Nucleus accumbens (tissue), 56 donors: ENCODE results near the gene CCIN.

Experiments used
- DNase-seq, 56 donors: peaks; one replicate each; lab custom pipeline; 2025; lab: John Stamatoyannopoulos, UW

CCIN gene

DNA sequence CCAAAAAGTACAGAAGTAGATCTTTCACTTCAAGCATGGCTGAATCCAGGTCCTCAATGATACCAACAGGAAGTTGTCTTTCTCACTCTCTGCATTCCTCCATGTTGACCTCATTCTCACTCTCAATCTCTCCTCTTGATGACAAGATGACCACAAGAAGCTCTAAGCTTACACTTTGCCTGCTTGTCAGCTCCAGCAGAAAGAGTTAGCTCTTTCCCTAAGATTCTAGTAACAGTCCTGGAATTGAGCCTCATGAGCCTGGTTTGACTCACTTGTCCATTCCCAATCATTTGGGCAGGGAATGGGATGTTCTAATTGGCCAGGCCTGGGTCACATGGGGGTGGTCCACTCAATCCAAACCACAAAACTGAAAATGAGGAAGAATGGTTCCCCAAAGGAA, 18.2 kb downstream of the CCIN start:
- no peak for DNase-seq

DNA sequence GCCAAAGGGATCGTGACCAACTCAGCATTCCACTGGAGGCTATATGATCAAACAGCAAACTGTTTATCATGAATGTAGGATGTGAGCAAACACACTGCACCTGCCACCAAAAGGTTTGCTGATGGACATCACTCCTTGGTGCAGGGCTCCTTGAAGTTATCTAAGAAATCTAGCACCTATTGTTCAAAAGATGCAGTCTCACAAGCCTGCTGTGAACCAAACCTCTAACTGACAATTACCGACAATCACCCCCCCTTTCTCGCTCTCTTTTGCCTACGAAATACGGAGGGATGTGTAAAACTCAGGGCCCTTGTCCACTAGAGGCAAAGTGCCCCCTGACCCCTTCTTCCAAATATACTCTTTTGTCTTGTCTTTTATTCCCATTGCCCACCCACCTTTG, 19.0 kb downstream of the CCIN start:
- DNase-seq = no peak

DNA sequence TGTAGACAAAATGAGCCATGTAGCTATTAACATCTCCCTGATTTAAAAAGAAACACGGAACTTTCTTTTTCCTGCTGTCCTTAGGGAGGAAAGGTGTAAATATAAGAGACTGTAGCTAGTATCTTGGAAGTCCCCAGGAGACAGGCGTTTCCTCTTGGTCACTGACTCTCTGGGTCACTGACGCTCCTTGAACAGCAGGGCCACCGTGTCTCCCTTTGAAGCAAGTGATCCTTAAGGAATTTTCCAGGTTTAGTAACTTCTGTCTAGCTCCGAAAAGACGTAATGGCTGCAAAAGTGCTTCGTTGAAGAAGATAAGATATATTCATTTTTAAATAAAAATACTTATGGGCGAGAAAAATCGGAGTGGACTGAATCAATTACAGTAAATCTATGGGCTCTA, 20.8 kb downstream of the CCIN start:
- no peak for DNase-seq

DNA sequence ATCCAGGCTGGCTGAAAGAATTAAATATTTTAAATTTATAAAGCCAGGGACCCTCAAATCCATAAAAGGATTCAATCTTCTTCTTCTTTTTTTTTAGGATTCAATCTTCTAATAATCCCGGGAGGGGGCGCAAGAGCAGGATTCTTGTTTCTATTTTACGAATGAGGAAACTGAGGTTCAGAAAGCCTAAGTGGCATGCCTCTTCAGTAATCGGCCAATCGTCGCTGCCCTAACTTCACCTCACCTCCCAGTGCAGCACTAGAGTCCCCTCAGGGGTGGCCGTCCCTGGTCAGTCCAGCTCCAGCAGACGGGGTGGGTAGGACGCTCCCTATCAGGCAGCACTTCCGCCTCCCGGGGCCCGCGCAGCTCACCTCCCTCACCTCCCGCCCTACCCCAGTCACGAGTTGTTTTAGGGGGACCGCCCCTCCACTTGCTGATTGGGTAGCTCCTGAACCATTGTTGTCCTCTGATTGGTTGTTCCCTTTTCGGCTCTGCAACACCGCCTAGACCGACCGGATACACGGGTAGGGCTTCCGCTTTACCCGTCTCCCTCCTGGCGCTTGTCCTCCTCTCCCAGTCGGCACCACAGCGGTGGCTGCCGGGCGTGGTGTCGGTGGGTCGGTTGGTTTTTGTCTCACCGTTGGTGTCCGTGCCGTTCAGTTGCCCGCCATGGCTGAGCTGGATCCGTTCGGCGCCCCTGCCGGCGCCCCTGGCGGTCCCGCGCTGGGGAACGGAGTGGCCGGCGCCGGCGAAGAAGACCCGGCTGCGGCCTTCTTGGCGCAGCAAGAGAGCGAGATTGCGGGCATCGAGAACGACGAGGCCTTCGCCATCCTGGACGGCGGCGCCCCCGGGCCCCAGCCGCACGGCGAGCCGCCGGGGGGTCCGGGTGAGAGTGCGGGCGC, 21.5 kb downstream of the CCIN start, which contains the start of gene CLTA:
Gene CLTA (plus strand): TSS at position 534 of the 902 bp plus-strand sequence. CDS start 136 bp downstream, at position 670.
- peak; percentile 79 to 99 (median 98) for DNase-seq

DNA sequence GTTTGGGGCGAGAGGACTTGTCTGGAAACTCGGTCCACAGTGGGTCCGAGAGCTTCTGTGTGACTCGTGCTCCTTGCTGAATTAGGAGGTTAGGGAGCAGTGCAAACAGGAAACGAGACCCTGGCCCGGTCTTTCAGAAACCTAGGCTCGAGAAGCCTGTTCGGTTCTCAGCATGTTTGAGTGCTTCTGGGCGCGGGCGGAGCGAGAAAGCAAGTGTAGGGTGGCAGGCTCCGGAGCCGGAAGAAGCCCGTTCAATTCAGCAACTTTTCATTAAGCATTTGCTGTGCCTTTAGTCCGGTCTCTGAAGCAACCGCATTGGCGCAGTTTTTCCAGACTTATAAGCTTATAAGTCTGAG, 22.1 kb downstream of the CCIN start:
- DNase-seq = peak in 11 of 56 donors; percentile 15 to 60 (median 48)

DNA sequence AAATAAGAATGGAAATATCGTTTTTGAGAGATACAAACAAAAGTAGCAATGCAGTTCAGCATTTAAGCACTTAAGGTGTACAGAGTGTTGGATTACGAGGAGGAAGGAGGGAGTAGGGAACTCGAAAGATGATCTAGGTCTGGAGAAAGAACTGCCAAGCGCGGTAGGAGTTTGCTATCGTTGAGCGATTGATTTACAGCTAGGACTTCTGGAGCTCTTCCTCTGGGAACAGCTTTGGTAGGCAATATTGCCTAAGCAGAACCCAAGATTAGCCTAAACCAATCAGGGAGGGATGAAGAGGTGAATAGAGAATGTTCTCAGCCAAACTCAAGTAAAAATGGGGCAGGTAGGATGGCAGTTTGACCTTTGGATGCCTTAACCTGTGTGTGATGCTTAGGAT, 22.5 kb downstream of the CCIN start:
- no peak for DNase-seq

DNA sequence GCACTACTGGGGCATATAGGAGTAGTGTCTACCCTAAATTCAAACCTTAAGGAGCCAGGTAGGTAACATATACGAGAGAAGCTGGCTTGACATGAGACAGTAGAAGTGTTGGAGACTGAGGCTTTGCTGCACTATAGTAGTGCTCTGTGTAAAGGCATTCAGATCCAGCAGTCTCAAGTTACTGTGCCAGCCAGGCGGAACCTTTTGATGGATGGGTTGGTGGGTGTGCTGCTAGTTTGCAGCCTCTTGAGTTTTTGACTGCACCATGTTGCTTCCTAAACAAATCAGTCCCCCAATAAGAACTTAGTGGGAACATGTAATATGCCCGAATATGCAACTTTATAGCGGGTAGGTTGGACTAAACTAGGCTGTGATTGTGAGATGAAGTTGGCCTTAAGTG, 23.0 kb downstream of the CCIN start:
- DNase-seq = no peak

DNA sequence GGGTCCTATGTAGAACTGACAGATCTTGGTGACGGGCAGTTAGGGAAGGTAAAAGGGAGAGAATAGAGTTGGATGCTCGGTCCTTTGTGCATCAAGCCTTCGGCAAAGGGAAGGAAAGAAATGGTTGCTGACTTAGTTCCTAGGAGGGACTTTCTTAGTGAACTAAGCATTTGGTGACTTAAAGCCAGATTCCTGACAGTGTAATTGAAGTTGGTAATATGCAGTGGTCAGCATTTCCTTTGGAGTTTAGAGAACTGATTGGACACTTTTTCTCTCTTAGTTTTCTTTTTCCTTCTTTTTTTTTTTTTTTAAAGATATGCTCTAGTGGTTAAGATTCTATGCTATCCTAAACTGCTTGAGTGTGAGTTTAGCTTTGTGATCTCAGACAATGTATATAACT, 23.8 kb downstream of the CCIN start:
- DNase-seq = no peak

DNA sequence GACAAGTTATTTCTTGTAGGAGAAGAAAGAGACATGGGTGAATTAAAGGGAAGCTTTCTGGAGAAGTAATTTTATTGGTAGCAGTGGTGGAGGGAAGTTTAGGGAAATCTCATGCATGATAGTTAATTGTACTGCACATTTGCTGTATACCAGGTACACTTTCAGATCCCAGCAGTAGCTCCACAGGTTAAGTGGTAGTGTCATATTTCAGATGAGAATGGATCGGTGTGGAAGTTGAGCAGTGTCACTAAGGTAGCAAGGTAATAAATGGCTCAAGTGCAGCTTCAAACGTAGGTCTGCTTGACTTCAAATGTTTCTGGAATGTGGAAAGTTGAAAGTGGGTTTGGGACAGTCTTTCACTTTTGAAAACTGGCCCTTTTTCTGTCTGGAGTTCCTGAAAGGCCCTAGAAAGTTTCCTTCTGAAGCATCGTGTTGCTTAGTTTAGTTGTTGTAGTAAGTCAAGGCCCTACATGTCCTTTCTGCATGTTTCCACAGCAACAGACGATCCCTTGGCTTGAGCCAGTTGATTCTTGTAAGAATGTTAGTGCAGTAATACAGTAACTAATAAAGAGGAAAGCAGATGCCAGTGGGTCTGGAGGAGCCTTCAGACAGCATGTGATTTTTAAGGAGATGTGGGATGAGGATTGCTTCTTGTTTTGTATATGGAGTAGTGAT, 25.3 kb downstream of the CCIN start:
- no peak for DNase-seq

DNA sequence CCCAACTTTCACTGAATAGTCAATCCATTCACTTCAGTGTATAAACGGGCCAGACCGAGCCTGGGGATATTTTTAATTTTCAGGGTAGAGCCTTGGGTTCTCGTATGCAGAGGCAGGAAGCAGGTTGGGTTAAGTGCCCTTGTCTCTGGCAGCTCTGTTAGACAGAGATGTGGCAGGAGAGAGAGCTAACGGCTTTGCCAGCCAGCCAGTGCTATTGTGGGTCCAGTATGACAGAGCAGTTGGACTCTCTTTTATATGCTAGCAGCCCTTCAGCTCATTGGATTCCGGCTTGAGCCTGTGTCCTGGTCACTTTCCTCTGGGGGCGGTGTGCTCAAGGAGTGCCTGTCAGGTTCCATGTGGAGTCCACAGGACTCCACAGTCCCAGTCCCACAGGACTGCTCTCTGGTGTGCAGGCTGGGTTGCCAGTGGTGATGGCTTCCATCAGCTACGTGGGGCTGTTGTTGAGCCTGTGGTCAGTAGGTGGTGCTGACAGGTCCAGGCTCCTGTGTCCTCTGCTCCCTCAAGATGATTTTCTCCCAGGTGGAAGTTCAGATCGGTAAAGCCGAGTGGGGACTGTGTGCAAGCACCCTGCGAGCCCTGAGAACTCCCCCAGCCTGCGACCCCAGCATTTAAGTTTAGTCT, 35.8 kb downstream of the CCIN start:
- peak in 4 of 56 donors; percentile 6 to 21 (median 12) for DNase-seq

DNA sequence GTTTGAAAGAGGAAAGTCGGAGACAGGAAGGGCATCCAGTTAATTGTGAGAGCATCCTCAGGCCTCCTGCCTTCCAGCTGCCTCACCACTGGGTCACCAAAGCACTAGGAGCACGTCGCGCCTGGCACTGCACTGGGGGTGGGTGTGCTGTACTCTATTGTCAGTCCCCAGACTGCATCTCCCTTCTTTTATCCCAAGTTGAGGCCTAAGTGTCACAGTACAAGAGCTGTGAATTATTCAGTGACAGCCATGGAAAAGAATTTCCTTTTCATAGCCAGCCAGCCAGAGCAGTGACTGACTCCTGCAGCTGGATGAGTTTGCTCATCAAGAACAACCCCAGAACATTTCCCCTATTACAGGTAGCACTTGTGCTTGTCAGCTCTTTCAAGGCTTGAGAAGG, 37.8 kb downstream of the CCIN start:
- DNase-seq = peak in 44 of 56 donors; percentile 10 to 75 (median 44)

DNA sequence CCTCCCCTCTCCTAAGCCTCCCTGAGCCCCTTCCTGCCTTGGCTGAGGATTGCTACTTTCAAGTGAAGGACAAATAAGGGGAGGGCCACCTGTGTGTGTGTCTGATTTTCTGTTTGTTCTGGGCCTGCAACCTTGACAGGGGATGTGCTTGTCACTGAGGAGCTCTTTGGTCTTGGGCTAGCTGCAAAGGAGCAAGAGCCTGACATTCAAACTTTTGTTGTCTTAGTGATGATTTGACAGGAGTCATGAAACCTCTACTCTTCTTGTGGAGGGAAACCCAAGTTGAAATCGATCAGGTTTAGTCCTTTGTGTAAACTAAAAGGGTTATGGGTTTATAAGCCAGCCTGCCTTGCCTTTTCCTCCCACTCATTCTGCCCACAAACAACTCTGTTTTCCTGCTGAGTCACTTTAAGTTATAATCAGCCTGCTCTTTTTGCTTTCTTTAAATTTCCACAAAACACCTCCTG, 38.4 kb downstream of the CCIN start:
- no peak for DNase-seq

DNA sequence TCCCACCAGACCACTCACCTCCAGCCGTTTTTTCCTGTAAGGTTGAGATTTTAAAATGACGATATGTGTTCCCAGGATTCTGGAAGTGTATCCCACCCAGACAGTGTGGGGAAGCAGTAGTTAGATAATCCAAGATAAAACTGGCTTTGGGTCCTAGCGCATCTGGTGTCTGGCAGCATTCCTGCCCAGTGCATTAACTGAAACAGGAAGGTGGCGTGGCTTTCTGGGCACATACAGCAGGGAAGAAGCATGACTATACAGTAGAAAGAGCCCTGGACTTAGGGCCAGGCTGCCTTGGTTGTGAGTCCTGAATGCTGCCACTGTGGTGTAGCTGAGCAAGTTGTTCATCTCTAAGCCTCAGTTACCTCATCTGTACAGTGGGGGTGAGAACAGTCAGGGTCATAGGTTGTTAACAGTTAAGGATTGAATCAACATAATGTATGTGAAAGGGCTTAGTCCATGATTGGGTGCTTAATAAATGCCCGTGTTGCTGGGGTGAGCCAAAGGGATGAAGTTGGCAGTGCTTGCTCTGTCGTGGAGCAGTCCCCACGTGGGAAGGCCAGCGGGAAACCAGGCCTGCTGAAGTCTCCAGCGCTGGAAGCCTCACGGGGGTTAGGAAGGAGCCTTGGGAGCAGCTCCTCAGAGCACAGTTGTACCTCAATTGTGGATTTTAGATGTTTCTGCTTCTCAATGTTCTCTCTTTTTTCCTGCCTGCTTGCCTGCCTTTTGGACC, 39.5 kb downstream of the CCIN start:
- no peak for DNase-seq

DNA sequence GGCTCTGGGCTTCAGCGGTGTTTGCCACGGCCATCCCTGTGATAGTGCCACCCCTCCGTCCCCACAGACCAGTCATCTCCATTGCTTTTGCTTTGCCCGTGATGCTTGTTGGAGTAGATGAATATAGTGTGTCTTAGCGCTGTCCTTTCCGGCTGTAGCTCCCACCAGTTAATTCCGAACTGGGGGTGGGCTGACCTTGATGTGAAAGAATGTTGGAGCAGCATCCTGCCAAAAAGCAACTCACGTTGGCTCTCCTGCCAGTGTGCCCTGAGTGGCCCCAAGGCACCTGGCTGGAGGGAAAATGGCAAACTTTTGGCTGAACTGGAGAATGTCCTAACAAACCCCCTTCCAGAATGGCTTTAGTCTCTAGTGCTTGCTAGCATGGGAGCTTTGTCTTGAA, 41.5 kb downstream of the CCIN start:
- DNase-seq = no peak

DNA sequence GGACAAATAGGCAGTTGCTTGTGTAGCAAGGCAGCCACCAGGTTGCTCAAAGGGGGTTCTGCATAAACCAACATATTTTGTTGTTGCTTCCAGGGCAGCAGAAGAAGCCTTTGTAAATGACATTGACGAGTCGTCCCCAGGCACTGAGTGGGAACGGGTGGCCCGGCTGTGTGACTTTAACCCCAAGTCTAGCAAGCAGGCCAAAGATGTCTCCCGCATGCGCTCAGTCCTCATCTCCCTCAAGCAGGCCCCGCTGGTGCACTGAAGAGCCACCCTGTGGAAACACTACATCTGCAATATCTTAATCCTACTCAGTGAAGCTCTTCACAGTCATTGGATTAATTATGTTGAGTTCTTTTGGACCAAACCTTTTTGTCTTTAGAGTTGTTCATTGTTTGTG, 42.3 kb downstream of the CCIN start:
- DNase-seq = peak in 1 of 56 donors; percentile 14

DNA sequence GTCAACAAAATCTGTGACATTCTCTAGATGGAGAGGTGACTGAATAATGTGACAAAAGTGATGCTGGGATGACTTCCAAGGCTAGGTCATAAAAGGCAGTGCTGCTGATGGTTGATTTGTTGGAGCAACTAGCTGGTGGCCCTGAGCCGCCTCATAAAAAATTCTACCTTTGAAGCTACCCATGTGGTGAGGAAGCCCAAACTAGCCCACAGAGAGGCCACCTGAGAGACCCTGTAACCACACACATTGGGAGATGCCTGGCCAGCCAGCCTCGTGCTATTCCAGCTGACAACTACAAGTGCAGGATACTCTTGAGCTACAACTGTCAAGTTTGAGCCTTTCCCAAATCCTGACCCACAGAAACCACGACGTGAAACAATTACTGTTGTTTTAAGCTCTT, 44.2 kb downstream of the CCIN start:
- no peak for DNase-seq

DNA sequence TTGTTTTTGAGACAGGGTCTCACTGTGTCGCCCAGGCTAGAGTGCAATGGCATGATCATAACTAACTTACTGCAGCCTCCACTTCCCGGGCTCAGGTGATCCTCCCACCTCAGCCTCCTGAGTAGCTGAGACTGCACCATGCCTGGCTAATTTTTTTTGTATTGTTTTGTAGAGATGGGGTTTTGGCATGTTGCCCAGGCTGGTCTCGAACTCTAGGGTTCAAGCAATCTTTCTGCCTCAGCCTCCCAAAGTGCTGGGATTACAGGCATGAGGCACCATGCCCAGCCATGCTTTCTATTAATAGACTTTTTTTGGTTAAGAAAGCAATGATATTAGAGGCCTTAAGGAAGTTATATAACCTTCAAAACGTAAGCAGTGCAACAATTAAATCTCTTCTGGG, 44.8 kb downstream of the CCIN start:
- DNase-seq = no peak

DNA sequence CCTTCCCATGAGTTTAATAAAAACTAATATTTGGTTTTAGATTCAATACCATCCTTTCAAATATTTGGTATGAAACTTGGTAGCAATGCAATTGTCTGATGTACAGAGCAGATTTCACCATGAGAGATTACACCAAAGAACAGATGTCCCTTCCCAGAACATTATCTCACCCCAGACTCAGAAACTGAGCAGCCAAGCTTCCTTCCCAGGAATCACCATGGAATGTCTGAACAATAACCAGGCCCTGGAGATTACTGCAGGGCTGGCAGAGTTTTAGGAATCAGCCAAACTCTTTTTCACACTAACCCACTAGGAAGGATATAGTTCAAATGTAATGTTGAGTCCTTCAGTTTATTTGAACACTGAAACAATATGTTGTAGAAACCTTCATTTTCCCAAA, 45.4 kb downstream of the CCIN start:
- no peak for DNase-seq

DNA sequence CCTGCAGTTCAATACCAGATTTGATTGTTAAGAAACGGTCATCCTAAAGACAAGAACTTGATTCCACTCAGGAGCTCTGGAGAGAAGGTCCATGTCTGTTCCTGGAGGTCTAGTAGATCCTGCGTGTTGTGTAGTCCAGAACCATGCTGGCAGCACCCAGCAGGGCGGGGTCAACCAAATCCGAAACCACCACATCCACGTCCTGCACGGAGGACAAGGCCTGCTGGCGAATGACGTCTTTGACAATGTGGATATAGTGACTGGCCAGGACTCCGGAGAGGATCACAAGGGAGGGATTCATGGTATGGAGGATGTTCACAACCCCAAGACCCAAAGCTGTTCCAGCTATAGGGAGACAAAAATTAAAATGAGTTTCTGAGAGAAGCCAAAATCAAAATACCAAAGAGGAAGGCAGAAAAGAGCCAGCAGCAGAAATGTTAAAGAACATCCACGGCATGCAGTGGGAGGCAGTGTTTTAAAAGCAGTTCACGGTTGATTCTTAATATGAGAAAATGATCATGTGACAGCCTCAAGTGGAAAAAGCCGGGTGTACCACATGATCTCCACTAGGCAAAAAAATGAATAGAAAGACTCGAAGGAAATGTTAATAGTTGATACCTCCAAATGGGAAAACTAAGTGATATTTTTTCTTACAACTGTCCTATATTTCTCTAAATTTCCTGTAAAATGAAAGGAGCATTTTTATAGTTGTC, 48.2 kb downstream of the CCIN start:
- peak in 8 of 56 donors; percentile 7 to 45 (median 28) for DNase-seq

DNA sequence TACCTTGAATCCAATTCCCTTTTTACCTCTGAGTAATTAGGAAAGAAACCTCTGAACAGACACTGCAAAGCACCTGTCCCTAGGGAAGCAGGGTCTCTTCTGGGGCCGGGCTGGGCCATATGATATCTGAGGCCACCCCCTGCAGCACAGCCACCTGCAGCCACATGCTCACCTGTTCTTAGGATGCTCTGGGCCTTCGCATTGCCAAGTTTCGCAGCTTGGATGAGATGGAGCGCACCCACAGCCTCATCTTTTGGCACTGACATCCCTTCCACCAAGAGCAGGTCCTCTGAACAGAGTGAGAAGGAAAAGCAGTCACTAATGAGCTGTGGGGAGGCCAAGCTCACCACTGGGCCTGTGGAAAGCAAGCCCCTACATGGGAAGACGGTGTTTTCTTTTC, 48.8 kb downstream of the CCIN start:
- DNase-seq = no peak
